HG03095 (cell line): ENCODE results near the gene TNRC6B.
"Not testable (repeated sequence)": the region's sequence is repeated elsewhere in the genome, so short reads cannot be mapped to it uniquely, and the experiment has no call there.

Experiments used
- ATAC-seq: cut with Tn5 transposase; IDR thresholded peaks from one replicate; pipeline ENCODE4 v1.9.1; 2021; ENCODE audit warnings: moderate library complexity; ENCODE audit not compliant: unreplicated experiment

TNRC6B gene, protein sequence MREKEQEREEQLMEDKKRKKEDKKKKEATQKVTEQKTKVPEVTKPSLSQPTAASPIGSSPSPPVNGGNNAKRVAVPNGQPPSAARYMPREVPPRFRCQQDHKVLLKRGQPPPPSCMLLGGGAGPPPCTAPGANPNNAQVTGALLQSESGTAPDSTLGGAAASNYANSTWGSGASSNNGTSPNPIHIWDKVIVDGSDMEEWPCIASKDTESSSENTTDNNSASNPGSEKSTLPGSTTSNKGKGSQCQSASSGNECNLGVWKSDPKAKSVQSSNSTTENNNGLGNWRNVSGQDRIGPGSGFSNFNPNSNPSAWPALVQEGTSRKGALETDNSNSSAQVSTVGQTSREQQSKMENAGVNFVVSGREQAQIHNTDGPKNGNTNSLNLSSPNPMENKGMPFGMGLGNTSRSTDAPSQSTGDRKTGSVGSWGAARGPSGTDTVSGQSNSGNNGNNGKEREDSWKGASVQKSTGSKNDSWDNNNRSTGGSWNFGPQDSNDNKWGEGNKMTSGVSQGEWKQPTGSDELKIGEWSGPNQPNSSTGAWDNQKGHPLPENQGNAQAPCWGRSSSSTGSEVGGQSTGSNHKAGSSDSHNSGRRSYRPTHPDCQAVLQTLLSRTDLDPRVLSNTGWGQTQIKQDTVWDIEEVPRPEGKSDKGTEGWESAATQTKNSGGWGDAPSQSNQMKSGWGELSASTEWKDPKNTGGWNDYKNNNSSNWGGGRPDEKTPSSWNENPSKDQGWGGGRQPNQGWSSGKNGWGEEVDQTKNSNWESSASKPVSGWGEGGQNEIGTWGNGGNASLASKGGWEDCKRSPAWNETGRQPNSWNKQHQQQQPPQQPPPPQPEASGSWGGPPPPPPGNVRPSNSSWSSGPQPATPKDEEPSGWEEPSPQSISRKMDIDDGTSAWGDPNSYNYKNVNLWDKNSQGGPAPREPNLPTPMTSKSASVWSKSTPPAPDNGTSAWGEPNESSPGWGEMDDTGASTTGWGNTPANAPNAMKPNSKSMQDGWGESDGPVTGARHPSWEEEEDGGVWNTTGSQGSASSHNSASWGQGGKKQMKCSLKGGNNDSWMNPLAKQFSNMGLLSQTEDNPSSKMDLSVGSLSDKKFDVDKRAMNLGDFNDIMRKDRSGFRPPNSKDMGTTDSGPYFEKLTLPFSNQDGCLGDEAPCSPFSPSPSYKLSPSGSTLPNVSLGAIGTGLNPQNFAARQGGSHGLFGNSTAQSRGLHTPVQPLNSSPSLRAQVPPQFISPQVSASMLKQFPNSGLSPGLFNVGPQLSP (N-terminal part only)

GRCh38 chr22:40177738-40178416 lies at the start of gene TNRC6B:
Gene TNRC6B, plus strand, starts transcription at chr22:40177925. Its CDS starts 211 bp downstream, at chr22:40178136.
- peak; percentile 67 for ATAC-seq

GRCh38 chr22:40128989-40129388 lies 48.7 kb upstream of the TNRC6B start:
- ATAC-seq: no peak

- no peak for ATAC-seq
Measured at GRCh38 chr22:40137132-40137531, 40.6 kb upstream of the TNRC6B start.

- ATAC-seq: no peak
Measured at GRCh38 chr22:40138866-40139265, 38.9 kb upstream of the TNRC6B start.

GRCh38 chr22:40147388-40148176 lies 30.1 kb upstream of the TNRC6B start:
- no peak for ATAC-seq

DNA sequence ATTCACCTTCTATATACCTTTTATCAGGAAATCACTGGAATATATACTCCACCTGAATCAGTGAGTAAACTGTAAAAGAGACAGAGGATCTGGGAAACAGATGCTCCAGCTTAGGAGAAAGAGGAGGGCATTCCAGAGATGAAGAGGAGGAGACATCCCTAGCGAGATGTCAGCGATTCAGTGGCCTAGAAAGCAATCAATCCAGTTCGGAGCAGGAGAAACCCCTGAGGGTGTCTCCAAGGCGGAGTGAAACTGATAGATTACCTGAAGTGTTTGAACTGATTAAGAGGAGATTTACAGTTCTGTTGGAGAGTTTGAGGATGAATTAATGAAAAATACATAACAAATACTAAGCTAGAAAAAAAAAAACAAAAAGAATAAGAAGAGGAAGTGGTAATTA lies 24.5 kb upstream of the TNRC6B start:
- no peak for ATAC-seq

DNA sequence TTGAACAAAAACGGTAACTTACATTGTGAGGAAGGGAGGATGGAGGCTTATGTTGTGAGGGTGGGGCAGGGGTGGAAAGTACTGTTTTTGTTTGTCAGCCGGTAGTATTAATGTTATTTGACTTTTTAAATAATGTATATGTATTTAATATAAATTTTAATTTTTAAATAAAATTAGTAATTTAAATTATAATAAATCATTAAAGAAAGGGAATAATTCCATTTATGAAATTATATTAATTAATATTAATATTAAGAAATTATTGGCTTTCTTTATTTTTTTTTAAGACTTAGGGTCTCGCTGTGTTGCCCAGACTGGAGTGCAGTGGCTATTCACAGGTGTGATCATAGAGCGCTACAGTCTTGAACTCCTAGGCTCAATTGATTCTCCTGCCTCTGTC lies 24.0 kb upstream of the TNRC6B start:
- ATAC-seq: no peak

DNA sequence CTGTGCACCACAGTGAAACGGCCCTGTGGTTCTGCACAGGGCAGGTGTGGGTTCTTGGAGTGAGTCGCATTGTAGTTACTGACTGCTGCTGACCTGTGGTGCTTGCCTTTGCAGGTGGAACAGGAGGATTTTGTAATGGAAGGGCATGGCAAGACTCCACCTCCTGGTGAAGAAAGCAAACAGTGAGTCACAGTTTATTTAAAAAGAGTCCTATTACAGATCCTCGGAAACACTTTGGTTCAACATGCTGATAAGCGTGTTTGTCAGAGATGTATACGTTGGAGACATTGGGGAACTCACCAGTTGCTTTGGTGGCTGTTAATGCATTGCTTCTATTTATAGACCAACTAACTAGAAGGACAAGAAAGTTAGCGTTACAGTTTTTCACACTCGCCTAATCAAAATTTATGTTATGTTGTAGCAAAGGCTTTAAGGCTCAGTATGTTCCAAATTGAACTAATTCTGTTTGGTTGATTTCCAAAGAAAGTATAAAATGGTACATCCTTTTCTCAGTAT lies 21.7 kb upstream of the TNRC6B start:
- no peak for ATAC-seq

- ATAC-seq: not testable (repeated sequence)
Measured at GRCh38 chr22:40156682-40157081, 21.0 kb upstream of the TNRC6B start.

GRCh38 chr22:40157330-40157945 lies 20.3 kb upstream of the TNRC6B start:
- ATAC-seq: no peak

GRCh38 chr22:40161194-40161593 lies 16.5 kb upstream of the TNRC6B start:
- no peak for ATAC-seq

DNA sequence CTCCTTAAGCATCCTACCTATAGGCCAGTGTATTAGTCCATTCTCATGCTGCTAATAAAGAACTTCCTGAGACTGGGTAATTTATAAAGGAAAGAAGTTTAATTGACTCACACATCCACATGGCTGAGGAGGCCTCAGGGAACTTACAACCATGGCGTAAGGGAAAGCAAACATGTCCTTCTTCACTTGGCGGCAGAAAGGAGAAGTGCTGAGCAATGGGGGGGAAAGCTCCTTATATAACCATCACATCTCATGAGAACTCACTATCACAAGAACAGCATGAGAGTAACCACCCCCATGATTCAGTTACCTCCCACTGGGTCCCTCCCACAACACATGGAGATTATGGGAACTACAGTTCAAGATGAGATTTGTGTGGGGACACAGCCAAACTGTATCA lies 12.2 kb upstream of the TNRC6B start:
- not testable (repeated sequence) for ATAC-seq

- no peak for ATAC-seq
Measured at GRCh38 chr22:40175611-40176244, 2.0 kb upstream of the TNRC6B start.

- ATAC-seq: no peak
Measured at GRCh38 chr22:40176921-40177737, 596 bp upstream of the TNRC6B start.

DNA sequence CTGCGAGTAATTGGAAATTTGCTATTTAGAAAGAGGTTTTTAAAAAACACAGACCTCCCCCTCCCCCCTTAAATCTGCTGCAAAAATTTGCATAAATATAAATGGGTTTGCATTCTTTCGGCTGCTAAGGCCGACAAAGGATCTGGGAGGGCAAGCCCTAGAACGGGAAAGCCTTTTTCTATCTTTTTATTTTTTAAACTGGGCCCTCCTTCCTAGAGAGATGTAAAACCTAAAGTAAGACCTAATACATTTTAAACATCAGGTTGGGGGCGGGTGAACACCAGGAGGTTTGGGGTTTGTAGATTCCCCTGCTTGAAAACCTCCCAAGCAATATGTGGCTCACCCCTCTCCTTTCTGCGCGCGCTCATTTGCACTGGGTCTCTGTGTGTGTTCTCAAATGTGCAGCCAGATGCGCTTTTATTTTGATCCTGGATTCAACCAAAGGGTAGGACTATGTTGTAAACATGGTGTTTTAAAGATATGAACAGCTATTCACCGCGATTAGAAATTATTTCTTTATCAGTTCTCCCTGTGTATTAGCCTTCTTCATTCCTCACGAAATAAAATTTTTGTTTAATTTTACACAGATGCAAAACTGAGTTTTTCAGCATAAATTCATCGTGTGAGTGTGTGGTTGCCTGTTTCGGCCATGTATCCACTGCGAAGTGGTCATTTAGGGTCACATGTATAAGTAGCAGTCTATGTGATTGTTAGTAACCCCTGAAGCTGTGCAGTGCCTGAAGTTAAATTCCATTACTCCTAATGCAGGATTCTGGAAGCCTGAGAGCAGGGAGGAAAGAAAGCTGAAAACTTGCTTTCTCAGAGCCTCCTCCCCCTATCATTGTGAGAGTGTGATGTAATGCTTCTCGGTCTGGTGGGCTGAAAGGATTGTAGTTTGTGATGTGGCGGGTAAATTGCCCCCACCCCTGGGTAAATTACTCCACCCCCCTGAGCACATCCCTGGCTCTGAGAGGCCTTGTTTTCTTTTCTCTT lies 988 bp downstream of the TNRC6B start:
- ATAC-seq: no peak

DNA sequence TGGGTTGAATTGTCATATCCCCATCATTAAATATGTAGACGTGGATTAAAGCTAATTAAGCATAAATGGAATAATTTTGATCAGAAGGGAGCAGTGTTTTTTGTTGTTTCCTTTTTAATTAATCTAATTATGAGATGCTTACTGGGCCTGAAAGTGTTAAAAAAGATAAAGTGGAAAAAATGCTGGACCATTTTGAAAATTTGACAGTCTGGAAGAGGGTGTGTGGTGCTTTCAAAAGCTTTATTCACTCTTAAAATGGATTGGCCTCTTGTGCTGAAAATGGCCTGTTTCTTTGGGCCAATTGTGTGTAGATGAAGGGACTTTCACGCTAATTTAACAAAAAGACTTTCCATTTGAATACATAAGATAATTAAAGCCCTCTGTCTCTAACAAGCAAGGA lies 1.8 kb downstream of the TNRC6B start:
- no peak for ATAC-seq

GRCh38 chr22:40180403-40180802 lies 2.7 kb downstream of the TNRC6B start:
- no peak for ATAC-seq
